ENCODE results near the gene STK11. TPM values are rescaled to one million over a fixed set of nuclear protein-coding genes. Genes with fewer than 3 reads are reported as not detected.
A peak's percentile ranks its signal among the peaks of the same experiment; 100 is the strongest.

The STK11 gene
- total and polyA plus RNA-seq, 2 of the 4 experiments (the other 2 are of a cell fraction): 39.3 to 42.8 TPM

GRCh38 chr19:1205114-1206099 lies at the start of gene STK11 (continued):
- no peak for TF ChIP-seq ELK1 (IDR thresholded peaks at IDR 0.05; ENCODE audit: borderline replicate concordance, low read depth, low read length)
- TF ChIP-seq USF2 (IDR thresholded peaks at IDR 0.05; ENCODE audit: low read depth, low read length): peak; percentile 42
- TF ChIP-seq CEBPB (IDR thresholded peaks at IDR 0.05; ENCODE audit: low read depth, low read length): no peak
- no peak for TF ChIP-seq RCOR1 (IDR thresholded peaks at IDR 0.05; ENCODE audit: insufficient replicate concordance, low read length)
- no peak for TF ChIP-seq SMC3 (IDR thresholded peaks at IDR 0.05; ENCODE audit: low read depth, low read length)
- peak; percentile 74; the same call in 1 of the 2 replicates for TF ChIP-seq POLR2A (IDR thresholded peaks at IDR 0.05; ENCODE audit: low read depth, low read length)

Data from IMR-90 (cell line).